ENCODE measurements around the gene ATP6V1G1. TPM values are rescaled to one million over a fixed set of nuclear protein-coding genes. Genes with fewer than 3 reads are reported as not detected.

ATP6V1G1 gene, protein sequence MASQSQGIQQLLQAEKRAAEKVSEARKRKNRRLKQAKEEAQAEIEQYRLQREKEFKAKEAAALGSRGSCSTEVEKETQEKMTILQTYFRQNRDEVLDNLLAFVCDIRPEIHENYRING
- total RNA-seq (2014; rRNA removed; shearing (Covaris generic)) (127 and 131 TPM in 2 replicates), polyA plus RNA-seq (2016; fragmentation: Nextera tagmentation; extraction: Ambion mirVana) (222 and 230 TPM in 2 replicates)

DNA sequence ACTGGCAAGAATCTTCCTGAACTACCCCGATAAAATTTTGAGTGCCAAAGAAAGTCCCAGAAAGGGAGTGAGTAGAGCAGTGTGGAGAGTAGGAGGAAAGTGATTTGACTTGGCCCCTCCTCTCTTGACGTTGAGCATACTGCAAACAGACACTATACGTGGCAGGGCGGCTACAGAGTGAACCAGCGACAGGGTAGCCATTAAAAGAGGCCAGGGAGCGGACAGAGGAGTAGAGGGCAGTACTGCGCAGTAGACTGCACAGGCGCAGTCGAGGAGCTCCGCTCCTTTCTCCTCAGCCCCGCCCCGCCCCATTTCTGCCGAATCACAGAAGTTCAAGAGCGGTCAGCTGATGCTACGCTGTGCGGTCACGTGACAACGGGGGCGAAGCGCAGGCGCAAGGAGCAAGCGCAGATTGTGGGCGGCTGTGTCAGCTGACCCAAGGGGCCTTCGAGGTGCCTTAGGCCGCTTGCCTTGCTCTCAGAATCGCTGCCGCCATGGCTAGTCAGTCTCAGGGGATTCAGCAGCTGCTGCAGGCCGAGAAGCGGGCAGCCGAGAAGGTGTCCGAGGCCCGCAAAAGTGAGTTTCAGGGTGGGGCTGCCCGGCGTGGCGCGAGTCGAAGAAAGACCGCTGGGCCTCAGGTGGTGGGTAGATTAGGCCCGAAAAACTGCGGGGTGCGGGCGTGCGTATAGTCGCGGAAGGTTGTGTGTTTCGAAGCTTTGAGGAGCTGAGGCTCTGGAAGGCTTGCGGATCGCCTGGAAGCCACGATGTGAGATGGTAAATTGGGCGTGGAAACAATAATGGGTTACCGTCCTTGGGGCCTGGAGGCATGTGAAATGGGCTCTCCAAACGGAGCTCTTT is at the start of gene ATP6V1G1:
TSS of gene ATP6V1G1 (plus strand) at position 425 of the 858 bp plus-strand sequence. CDS start at position 495, 70 bp downstream.
- H3K27me3 ChIP-seq (replicated peaks; ENCODE audit: insufficient read depth): no peaks in the 10 kb centered on the region
- H2AFZ ChIP-seq: peak within 1 kb of the TSS; percentile 96
- DNase-seq: peak; percentile 100
- peaks cover 11% of the 10 kb centered on the region for H3F3A ChIP-seq (ENCODE audit: insufficient read depth)
- peak within 1 kb of the TSS; percentile 97 for H3K4me3 ChIP-seq
- H3K9ac ChIP-seq: peak within 1 kb of the TSS; percentile 99
- H3K4me1 ChIP-seq (ENCODE audit: insufficient read depth): peaks cover 26% of the 10 kb centered on the region
- TF ChIP-seq EZH2phosphoT487 (IDR thresholded peaks at IDR 0.05; ENCODE audit: insufficient read depth, low read depth) (no peak), EZH2 (IDR thresholded peaks at IDR 0.05; ENCODE audit: insufficient read depth, poor library complexity, severe bottlenecking) (no peak)
- H3K9me3 ChIP-seq (ENCODE audit: low read depth): no peaks in the 10 kb centered on the region
- H3K9me2 ChIP-seq (ENCODE audit: insufficient read depth): no peaks in the 10 kb centered on the region
- H4K20me1 ChIP-seq (ENCODE audit: insufficient read depth): peaks cover 13% of the 10 kb centered on the region
- peaks cover 1% of the 10 kb centered on the region for H3K36me3 ChIP-seq (ENCODE audit: low read depth)
- H3K79me2 ChIP-seq (ENCODE audit: insufficient read depth): peaks cover 50% of the 10 kb centered on the region
- 1 to 2% methylated on average over 51 to 52 of the region's 52 CpGs for WGBS, 2 experiments (ENCODE audit: low coverage in 1 of 2, low lambda C conversion rate in 2 of 2, missing lambda C conversion rate in 2 of 2)
- peak within 1 kb of the TSS; percentile 94 for H3K27ac ChIP-seq
- in situ Hi-C loops (cut with MboI): no loop called here
- H3K4me2 ChIP-seq (ENCODE audit: unreplicated experiment): peak within 1 kb of the TSS; percentile 95

DNA sequence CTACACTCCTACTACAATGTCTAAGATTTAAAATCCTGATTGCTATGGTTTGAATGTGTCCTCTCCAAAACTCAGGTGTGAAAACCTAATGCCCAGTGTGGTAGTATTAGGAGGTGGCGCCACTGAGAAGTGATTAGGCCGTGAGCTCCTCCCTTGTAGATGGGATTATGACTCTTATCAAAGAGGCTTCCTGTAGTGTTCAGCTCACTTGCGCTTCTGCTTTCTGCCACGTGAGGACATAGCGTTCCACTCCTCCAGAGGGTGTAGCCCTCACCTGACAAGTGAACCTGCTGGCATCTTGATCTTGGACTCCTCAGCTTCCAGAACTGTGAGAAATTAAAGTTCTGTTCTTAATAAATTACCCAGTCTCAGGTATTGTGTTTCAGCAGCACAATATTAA is 49.3 kb upstream of the ATP6V1G1 start:
- Histone ChIP-seq H3K27me3 (replicated peaks; ENCODE audit: insufficient read depth) (no peaks in the 10 kb centered on the region; the same call in 1 of the 2 replicates), H3K4me2 (ENCODE audit: unreplicated experiment) (no peak overlapping the region), H3F3A (ENCODE audit: insufficient read depth) (no peaks in the 10 kb centered on the region), H3K36me3 (ENCODE audit: low read depth) (no peaks in the 10 kb centered on the region), H3K27ac (no peak overlapping the region), H3K4me1 (ENCODE audit: insufficient read depth) (no peaks in the 10 kb centered on the region), H2AFZ (no peak overlapping the region), H3K9me3 (ENCODE audit: low read depth) (no peaks in the 10 kb centered on the region), H3K4me3 (no peak overlapping the region), H3K9ac (no peak overlapping the region), H4K20me1 (ENCODE audit: insufficient read depth) (no peaks in the 10 kb centered on the region), H3K79me2 (ENCODE audit: insufficient read depth) (no peaks in the 10 kb centered on the region), H3K9me2 (ENCODE audit: insufficient read depth) (no peaks in the 10 kb centered on the region)
- in situ Hi-C loops (cut with MboI): no loop called here
- no peak for TF ChIP-seq EZH2 (IDR thresholded peaks at IDR 0.05; ENCODE audit: insufficient read depth, poor library complexity, severe bottlenecking)
- TF ChIP-seq EZH2phosphoT487 (IDR thresholded peaks at IDR 0.05; ENCODE audit: insufficient read depth, low read depth): no peak
- DNase-seq: no peak
- WGBS, 2 experiments (ENCODE audit: low coverage in 1 of 2, low lambda C conversion rate in 2 of 2, missing lambda C conversion rate in 2 of 2): 41 to 46% methylated on average over 5 of the region's 5 CpGs

DNA sequence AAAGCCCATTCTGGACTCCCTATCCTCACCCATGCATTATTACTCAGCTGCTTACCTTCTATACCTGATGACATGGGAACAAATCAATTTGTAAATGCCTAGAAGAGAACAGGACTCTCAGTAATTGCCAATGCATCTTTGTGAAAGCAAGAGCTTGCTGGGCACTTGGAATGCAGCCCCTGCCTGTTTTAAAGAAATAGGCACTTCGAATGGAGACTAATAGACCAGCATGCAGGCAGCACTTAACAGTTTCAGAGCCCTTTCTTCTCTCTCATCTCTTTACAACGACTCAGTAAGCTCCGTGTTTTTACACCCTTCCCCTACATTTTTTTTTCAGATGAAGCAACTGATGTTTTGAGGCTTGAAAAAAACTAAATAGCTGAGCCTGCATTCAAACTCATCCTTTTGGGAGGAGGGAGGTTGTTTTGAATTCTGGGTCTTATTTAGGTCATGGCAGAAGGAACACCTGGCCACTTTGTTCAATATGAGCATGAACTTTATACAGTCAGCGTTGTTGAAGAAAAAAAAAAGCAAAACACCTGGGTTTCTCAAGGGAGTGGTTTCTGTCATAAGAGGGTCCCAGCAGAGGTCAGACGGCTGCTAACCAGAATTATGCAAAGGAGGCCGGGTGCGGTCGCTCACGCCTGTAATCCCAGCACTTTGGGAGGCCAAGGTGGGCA is 47.7 kb upstream of the ATP6V1G1 start:
- no peak overlapping the region for H3K4me3 ChIP-seq
- no peaks in the 10 kb centered on the region for H3K9me2 ChIP-seq (ENCODE audit: insufficient read depth)
- no peak overlapping the region for H2AFZ ChIP-seq
- no peaks in the 10 kb centered on the region for H3F3A ChIP-seq (ENCODE audit: insufficient read depth)
- no peaks in the 10 kb centered on the region for H3K4me1 ChIP-seq (ENCODE audit: insufficient read depth)
- H4K20me1 ChIP-seq (ENCODE audit: insufficient read depth): no peaks in the 10 kb centered on the region
- no peak overlapping the region for H3K4me2 ChIP-seq (ENCODE audit: unreplicated experiment)
- H3K27me3 ChIP-seq (replicated peaks; ENCODE audit: insufficient read depth): no peaks in the 10 kb centered on the region; the same call in 1 of the 2 replicates
- H3K9me3 ChIP-seq (ENCODE audit: low read depth): no peaks in the 10 kb centered on the region
- H3K79me2 ChIP-seq (ENCODE audit: insufficient read depth): no peaks in the 10 kb centered on the region
- no peak overlapping the region for H3K27ac ChIP-seq
- no peaks in the 10 kb centered on the region for H3K36me3 ChIP-seq (ENCODE audit: low read depth)
- DNase-seq: no peak
- WGBS, 2 experiments (ENCODE audit: low coverage in 1 of 2, low lambda C conversion rate in 2 of 2, missing lambda C conversion rate in 2 of 2): 59 to 67% methylated on average over 9 of the region's 9 CpGs
- in situ Hi-C loops (cut with MboI): no loop called here
- no peak overlapping the region for H3K9ac ChIP-seq
- TF ChIP-seq EZH2phosphoT487 (IDR thresholded peaks at IDR 0.05; ENCODE audit: insufficient read depth, low read depth): no peak
- no peak for TF ChIP-seq EZH2 (IDR thresholded peaks at IDR 0.05; ENCODE audit: insufficient read depth, poor library complexity, severe bottlenecking)

DNA sequence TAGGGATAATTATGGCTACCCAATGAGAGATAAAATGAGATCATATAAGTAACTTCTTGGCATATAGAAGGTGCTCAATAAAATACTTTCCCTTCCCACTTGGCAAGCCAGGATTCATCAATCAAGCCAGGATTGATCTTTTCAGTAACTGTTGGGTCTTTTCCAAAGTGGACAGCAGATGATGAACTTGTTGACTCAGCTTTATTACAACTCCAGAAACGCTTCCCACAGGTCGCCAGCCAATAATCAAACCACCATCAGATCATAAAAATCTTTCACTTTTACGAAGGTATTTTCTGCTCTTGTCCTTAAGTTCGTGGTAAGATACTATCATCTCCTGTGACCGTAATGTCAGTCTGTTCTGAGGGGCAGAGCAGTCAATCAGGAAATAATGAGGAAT is 42.5 kb upstream of the ATP6V1G1 start:
- H3K27ac ChIP-seq: no peak overlapping the region
- in situ Hi-C loops (cut with MboI): no loop called here
- H3K4me3 ChIP-seq: no peak overlapping the region
- H3K36me3 ChIP-seq (ENCODE audit: low read depth): no peaks in the 10 kb centered on the region
- H3K79me2 ChIP-seq (ENCODE audit: insufficient read depth): no peaks in the 10 kb centered on the region
- no peak for TF ChIP-seq EZH2 (IDR thresholded peaks at IDR 0.05; ENCODE audit: insufficient read depth, poor library complexity, severe bottlenecking)
- TF ChIP-seq EZH2phosphoT487 (IDR thresholded peaks at IDR 0.05; ENCODE audit: insufficient read depth, low read depth): no peak
- H4K20me1 ChIP-seq (ENCODE audit: insufficient read depth): no peaks in the 10 kb centered on the region
- no peak overlapping the region for H2AFZ ChIP-seq
- no peaks in the 10 kb centered on the region for H3K9me2 ChIP-seq (ENCODE audit: insufficient read depth)
- no peaks in the 10 kb centered on the region; the same call in 1 of the 2 replicates for H3K27me3 ChIP-seq (replicated peaks; ENCODE audit: insufficient read depth)
- WGBS, 2 experiments (ENCODE audit: low coverage in 1 of 2, low lambda C conversion rate in 2 of 2, missing lambda C conversion rate in 2 of 2): 54 to 58% methylated on average over 5 of the region's 5 CpGs
- no peak for DNase-seq
- no peaks in the 10 kb centered on the region for H3F3A ChIP-seq (ENCODE audit: insufficient read depth)
- no peak overlapping the region for H3K4me2 ChIP-seq (ENCODE audit: unreplicated experiment)
- H3K9me3 ChIP-seq (ENCODE audit: low read depth): no peaks in the 10 kb centered on the region
- H3K4me1 ChIP-seq (ENCODE audit: insufficient read depth): no peaks in the 10 kb centered on the region; the same call in 1 of the 2 replicates
- H3K9ac ChIP-seq: no peak overlapping the region

Measured in GM23248 (cell line).